ENCODE results near the gene MIDN.

- TF ChIP-seq POLR2A (IDR thresholded peaks at IDR 0.05; ENCODE audit: low read depth, low read length) (no peak), POLR2AphosphoS5 (IDR thresholded peaks at IDR 0.05; ENCODE audit: low read depth, low read length) (no peak), TAF1 (IDR thresholded peaks at IDR 0.05; ENCODE audit: low read depth, low read length) (no peak)
Measured at GRCh38 chr19:1304197-1304924, 56.0 kb downstream of the MIDN start.

All from GM12891 (cell line).